Activated CD4-positive, CD25-positive, alpha-beta regulatory T cell (primary cell): ENCODE measurements around the gene GLIPR1L1.

Source experiments
- DNase-seq, 4 experiments: peaks; one replicate each; lab custom pipeline; 2025; lab: John Stamatoyannopoulos, UW

Gene GLIPR1L1

DNA sequence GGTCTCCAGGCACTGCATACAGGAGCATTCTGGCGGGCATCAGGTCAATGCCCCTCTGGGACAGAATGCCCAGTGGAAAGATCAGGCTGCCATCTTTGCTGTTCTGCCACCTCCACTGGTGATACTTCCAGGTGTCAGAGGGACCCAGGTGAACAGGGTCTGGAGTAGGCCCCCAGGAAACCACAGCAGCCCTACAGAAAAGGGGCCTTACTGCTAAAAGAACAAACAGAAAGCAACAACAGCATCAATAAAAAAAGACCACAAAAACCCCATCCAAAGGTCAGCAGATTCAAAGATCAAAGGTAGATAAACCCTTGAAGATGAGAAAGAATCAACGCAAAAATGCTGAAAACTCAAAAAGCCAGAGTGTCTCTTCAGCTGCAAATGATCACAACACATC is 15.9 kb downstream of the GLIPR1L1 start:
- DNase-seq = no peak

DNA sequence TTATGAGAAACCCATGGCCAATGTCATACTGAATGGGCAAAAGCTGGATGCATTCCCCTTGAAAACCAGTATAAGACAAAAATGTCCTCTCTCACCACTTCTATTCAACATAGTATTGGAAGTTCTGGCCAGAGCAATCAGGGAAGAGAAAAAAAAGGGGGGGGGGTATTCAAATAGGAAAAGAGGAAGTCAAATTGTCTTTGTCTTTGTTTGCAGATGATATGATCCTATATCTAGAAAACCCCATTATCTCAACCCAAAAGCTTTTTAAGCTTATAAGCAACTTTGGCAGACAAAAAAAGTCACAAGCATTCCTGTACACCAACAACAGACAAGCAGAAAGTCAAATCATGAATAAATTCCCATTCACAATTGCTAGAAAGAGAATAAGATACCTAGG is 19.5 kb downstream of the GLIPR1L1 start:
- no peak for DNase-seq

DNA sequence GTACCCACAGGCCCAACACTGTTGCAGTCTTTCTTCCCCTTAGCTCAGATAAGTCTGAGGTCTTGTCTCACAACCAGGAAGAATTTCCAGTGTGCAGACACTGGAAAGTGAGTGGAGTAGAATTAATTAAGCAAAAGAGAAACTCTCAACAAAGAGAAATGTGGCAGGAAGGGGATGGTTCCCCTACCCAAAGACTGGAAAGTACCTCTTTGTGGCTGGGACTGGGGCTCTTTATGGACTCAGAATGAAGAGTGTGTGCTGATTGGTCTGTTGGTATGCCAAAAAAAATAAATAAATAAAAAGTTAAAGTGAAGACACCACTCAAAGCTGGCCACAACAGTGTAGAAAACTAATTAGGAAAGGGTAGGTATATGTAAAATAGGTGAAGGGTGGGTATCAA is 26.4 kb downstream of the GLIPR1L1 start:
- DNase-seq = no peak

DNA sequence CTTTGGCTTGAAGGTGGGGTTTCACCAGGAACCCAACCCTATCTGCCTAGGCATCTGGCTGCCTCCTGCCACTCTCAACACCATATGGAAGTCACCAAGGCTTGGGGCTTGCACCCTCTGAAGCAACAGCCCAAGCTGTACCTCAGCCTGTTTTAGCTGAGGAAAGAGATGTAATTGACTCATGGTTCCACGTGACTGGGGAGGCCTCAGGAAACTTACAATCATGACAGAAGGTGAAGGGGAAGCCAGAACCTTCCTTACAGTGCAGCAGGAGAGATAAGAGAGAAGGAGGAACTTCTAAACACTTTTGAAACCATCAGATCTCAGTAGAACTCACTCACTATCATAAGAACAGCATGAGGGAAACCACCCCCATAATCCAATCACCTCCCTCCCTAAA is 26.9 kb downstream of the GLIPR1L1 start:
- no peak for DNase-seq

DNA sequence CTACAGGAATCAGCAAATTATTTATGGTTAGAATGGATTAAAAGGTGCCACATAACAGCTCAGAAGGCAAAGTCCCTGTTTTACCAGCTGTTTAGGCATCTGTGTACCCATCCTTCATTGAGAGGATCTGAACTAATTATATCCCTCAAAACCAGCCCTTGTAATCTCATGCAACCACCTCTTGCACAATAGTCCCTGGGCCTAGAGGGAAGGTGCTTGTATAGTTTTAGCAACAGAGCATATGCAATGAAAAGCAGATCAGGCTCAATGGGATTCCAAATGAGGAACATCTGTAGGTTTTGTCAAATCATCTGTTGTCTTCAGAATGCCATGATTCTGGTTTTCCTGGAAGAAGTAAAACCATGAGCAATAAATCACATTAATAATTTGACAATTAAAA is 30.4 kb downstream of the GLIPR1L1 start:
- no peak for DNase-seq

DNA sequence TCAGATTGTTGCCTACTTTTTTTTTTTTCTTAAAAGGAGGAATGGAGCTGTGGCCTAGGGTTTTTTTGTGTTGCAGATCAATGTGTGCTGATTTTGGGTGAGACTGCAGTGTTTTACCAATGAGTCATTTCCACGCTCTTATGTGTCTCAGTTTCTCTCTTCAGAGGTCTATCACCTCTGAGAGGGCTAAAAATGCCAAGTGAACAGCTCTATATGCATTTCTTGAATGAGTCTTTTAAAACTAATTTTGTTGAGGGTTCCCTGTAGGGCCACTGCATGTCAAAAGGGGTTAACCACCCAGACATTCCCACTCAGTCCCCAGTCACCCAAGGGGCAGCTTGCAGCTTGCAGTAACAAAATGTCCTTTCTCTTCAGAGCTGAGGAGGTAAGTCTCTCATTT is 32.2 kb downstream of the GLIPR1L1 start:
- DNase-seq = no peak

DNA sequence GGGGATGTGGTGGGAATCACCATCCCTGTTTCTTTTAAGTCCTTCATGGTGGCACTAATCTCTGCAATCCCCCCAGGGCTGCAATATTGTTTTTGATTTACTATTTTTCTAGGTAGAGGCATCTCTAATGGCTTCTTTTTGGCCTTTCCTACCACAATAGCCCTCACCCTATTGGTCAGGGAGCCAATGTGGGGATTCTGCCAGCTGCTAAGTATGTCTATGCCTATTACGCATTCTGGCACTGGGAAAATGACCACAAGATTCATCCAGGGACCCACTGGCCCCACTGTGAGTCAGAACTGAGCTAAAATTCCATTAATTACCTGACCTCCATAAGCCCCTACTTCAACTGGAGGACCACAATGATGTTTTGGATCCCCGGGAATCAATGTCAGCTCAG is 40.5 kb downstream of the GLIPR1L1 start:
- no peak for DNase-seq

DNA sequence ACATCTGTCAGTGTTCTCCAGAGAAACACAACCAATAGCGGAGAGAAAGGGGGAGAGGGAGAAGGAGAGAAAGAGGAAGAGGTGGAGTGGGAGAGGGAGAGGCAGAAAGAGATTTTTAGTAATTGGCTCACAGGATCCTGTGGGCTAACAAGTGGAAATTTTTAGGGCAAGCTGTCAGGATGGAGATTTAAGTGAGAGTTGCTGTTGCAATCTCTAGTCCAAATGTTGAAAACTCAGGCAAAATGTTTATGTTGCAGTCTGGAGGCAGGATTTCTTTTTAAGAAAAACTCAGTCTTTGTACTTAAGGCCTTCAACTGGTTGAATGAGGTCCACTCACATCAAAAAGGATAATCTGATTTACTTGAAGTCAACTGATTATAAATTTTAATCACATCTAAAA is 43.9 kb downstream of the GLIPR1L1 start:
- no peak for DNase-seq

DNA sequence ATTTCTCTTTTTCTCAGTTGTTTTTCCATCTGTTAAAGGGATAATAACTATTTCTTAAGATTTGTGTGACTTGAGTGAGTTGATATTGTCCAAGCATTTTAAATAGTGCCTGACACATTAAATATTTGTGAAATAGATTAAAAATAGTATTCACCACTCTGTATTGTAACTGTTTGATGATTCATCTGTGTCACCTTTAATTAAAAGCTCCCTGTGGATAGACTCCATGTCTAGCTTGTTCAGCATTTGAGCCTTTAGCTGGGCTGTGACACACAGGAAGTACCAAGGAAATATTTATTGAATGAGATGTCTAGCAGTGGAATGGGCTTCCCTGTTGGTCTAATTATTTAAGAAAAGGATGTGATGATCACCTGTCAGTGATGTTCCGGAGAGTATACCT is 54.6 kb downstream of the GLIPR1L1 start:
- no peak for DNase-seq

DNA sequence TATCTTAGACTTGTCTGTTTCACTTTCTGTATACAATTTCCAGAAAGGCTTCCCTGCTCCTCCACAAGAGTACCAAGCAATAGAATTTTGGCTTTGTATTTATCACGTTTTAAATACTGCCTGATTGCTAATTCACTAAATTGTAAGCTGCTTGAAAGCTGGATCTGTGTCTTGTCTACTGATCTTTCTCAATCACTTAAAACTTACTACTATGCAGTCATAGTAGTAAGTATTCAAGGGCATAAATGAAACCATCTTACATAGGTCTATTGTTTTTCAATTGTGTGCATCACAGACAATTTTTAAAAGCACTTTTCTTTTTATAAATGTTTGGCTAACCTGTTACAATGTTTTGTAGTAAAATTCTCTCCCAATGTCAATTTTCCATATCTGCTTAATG is 55.2 kb downstream of the GLIPR1L1 start:
- no peak for DNase-seq

DNA sequence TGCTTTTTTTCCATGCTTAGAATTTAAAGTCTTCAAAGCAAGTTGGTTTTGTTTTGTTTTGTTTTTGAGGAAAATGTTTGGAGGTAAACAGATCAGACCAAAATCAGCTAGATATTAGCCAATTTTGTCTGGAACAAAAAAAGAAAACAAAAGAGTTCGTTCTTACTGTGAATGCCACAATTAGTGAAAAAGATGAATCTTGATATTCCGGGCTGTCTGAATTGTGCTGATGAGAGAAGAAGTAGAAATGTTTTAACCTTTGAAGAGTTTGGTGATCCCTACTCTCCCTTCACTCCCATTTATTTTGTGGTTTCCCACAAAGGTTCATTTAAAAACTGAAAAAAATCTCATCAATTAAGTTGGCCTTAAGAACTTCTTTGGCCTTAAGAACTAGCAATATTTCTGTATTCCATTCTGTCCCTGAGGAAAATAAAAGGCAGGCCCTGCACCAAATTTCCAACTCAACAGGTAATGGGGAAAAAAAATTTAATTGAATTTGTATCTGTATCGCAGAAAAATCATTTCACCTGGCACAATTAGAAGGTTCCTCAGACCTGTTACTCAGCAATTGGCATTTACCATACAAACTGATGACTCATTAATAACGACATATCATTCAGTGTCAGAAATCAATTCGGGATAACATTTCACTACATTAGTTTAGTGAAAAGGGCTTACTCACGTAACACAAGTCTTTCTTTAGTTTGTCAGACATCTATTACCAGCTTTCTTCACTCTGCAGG is 55.9 kb downstream of the GLIPR1L1 start:
- no peak for DNase-seq

DNA sequence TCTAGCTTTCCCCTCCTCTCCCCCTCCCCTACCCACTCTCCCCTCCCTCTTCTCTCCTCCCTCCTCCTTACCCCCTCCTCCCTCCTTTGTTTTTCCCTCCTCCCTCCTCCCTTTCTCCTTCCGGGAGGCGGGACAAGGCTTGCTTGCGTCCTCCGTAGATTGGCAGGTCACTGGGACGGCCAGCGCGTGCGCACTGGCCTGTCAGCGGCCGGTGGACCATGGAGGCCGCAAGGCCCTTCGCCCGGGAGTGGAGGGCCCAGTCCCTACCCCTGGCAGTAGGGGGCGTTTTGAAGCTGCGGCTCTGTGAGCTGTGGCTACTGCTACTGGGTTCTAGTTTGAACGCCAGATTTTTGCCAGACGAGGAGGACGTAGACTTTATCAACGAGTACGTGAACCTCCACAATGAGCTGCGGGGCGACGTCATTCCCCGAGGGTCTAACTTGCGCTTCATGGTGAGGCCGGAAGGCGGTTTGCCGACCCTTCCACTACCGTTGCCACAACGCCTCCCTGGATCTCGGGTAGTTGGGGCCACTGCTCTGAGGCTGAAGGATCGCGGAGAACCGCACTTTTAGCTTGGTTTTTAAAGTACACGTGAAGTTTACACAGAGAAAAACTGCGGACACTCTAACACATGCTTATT is 56.5 kb downstream of the GLIPR1L1 start, which contains the start of gene GLIPR1L2:
TSS of gene GLIPR1L2 (plus strand) at position 191 of the 640 bp plus-strand sequence. CDS start at position 219, 28 bp downstream.
- peak; percentile 74 to 76 (median 75) for DNase-seq

DNA sequence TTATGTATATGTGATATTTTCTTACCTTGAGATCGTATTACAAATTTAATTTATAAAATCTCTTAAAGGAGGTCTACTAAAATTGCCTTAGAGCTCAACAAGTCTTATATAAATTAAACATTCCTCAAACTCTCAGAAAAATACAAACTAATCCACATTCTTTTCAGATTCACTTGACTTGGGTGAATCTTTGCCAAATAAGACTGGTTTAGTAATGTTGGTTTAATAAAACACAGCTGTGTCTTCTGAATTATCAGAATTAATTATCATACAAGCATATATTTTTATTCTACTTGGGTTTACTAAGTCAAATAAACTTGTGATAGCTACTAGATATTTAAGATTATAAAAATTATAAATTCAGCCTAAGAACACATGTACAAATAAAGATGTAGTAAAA is 69.8 kb downstream of the GLIPR1L1 start:
- no peak for DNase-seq

DNA sequence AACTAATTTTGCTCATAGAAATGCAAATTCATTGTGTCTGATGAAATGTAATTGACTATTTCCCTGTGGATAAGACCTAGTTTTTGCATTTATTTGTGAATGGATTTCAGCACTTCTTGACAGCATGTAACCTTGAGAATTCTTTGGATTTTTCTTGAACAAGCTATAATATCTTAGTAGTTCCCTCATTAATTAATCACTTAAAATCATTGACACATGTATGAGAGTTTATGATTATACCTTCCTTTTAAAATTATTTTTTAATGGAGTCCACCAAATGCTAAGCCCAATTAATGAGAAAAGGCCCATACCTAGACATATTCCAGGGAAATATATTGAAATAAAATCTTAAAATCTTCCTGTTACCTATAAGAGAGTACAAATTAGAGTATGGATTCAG is 73.2 kb downstream of the GLIPR1L1 start:
- no peak for DNase-seq

DNA sequence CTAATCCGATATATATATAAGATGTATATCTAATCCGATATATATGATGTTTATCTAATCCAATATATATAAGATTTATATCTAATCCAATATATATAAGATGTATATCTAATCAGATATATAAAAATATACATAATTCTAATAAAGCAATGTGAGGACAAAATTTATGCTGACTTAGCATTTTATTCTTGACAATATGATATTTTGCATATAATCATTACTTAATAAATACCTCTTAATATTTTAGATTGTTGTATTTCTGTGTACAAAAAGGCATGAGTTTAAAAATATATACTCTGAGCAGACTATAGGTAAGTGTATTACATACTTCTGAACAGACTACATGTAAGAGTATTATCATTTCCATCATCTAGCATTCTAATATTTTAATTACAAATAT is 75.4 kb downstream of the GLIPR1L1 start:
- no peak for DNase-seq

DNA sequence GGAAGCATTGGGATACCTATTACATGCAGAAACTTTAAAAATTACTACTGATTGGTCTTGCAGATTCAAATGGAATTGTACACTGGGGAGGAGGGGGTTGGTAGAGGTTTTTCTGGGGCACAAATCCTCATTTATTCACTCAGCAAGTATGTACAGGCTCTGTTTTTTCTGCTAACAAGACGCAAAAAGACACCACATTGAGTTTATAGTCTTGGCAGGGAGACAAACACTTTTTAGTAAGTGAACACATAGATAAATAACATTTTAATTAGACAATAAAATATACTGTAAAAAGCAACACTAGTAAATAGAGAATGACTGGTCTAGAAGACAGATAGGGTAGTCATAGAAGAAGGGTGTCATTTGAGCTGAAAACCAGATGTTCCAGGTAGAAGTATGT is 80.2 kb downstream of the GLIPR1L1 start:
- DNase-seq = no peak

DNA sequence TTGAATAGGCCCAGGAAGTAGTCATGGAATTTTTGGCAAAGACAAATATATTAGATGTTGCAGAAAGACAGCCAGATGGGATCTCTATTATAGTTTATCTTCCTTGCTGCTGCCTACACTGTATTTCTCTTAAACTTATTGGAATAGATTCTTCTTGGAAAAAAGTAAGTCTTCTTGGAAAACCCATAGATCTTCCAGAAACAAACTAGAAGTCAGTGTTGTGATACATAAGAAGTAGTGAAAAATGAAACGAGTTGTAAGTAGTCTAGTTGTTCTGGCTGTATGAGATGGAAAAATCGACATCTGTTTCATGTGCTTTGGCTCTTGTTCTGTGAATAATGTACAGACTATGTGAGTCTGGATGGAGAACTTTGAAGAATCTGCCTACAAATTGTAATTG is 85.4 kb downstream of the GLIPR1L1 start:
- no peak for DNase-seq
